Gastrocnemius medialis (tissue), 4 donors: ENCODE data around the gene ARSK.

Experiments used
- CTCF ChIP-seq, 5 experiments: fragments of 450-650 bp in 3 of 5; fragments of 200-600 bp in 2 of 5; sonication (generic) in 2 of 5; IDR thresholded peaks in 4 of 5; conservative IDR thresholded peaks in 1 of 5; 1 replicate in 4 of 5; 2 replicates in 1 of 5; pipeline ENCODE4 v1.5.1; 2016 to 2019; ENCODE audit warnings: antibody characterized with exemption in 5 of 5, mild to moderate bottlenecking in 3 of 5, moderate library complexity in 3 of 5
- POLR2A ChIP-seq, 2 donors: fragments of 450-650 bp; IDR thresholded peaks; one replicate each; pipeline ENCODE4 v1.6.1; 2017; ENCODE audit warnings: antibody characterized with exemption in 2 of 2, mild to moderate bottlenecking in 2 of 2, moderate library complexity in 2 of 2

- TF ChIP-seq CTCF (IDR thresholded peaks at IDR 0.05 in 4 of 5, conservative IDR thresholded peaks at IDR 0.05 in 1 of 5): no peak
- no peak for TF ChIP-seq POLR2A (IDR thresholded peaks at IDR 0.05)
These were observed 35.8 kb upstream of the ARSK start for GRCh38 chr5:95519151-95519550.
